ENCODE results near the gene TAL1.
"Not testable (repeated sequence)": the region's sequence is repeated elsewhere in the genome, so short reads cannot be mapped to it uniquely, and the experiment has no call there.

The TAL1 gene

GRCh38 chr1:47232187-47232874, at the start of gene TAL1:
TAL1 (minus strand) TSS chr1:47232225; CDS start chr1:47225888, 6,337 bp downstream.
- no peak for DNase-seq

GRCh38 chr1:47280142-47280541, 48.1 kb upstream of the TAL1 start:
- DNase-seq: no peak

GRCh38 chr1:47276850-47277249, 44.8 kb upstream of the TAL1 start:
- no peak for DNase-seq

- DNase-seq: not testable (repeated sequence)
Measured at GRCh38 chr1:47275811-47276210, 43.8 kb upstream of the TAL1 start.

GRCh38 chr1:47265529-47265928, 33.5 kb upstream of the TAL1 start:
- DNase-seq: not testable (repeated sequence)

DNA sequence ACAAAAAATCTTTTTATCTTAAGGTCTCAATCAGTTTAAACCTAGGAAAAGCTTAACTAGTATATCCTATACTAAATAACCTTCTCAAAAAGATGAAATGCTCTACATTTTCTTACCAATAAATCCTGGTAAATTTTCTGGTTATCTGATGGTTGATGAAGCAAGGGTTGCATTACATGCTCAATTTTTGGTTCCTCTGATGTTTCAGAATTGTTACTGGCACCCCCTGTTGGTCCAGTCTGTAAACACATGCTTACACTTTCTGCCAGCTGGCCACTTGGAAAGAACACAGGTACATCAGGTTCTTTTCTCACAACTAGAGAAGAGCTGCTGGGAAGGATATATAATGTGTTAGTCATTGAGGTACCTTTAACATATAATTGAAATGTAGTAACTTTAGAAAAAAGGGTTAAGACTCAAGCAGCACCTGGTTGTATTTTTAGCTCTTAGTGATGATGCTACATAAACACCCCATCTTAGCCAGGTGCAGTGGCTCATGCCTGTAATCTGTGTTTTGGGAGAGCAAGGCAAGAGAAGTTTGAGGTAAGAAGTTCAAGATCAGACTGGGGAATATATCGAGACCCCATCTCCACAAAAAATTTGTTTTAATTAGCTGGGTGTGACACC, 30.9 kb upstream of the TAL1 start:
- no peak for DNase-seq

GRCh38 chr1:47257224-47257623, 25.2 kb upstream of the TAL1 start:
- no peak for DNase-seq

DNA sequence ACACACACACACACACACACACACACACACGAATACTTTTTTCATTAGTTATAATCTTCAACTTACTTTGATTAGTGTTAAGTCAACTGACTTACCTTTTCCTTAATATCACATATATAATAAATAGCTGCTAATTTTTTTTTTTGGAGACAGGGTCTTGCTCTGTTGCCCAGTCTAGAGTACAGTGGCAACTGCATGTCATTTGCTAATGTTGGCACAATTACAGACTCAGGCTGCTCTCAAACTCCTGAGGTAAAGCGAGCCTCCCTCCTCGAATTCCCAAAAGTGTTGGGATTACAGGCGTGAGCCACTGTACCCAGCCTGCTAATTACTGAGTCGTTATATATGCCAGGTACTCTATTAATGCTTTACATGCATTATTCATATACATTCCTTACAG, 20.8 kb upstream of the TAL1 start:
- DNase-seq: no peak

- DNase-seq: no peak
Measured at GRCh38 chr1:47252369-47252768, 20.3 kb upstream of the TAL1 start.

- no peak for DNase-seq
Measured at GRCh38 chr1:47249755-47250154, 17.7 kb upstream of the TAL1 start.

DNA sequence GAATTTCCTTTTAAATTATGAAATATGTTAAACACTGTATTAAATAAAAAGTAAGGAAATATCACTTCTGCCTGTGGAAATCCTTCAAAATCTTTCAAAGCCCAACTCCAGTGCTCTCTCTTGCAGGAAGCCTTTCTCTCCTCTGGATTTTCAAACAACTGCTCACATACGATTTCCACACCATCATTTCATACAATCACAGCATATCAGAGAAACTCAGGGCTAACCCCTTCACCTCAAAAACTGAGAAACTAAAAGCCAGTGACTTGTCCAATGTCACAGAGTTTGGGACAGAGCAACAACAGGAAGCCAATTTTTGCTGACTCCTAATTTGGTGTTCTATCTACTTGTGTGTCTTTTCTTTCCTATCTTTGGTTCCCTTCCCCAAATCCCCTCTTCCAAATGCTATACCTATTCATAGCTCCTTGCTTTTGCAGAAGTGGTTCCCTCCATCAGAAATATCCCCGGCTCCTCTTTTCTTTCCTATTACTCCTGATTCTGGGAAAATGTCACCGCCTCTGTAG, 12.4 kb upstream of the TAL1 start:
- no peak for DNase-seq

DNA sequence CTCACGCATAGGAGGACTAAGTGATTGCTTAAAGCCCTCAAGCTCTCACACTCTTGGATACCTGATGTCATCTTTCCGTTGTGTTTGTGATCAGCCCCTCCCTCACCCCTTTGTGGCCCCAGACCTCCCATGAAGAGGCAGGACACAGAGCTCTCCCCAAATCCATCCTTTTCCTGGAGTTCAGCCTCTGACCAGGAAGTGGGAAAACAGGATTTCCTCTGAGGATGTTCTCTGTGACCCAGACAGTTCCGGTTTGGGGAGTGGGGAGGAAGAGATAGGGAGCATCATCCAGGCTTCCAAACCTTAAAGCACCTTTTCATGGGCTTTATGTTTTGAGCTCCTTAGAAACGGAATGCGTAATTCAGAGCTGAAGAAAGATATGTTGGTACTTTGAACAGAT, 11.9 kb upstream of the TAL1 start:
- DNase-seq: no peak

- no peak for DNase-seq
Measured at GRCh38 chr1:47241114-47242113, 9.4 kb upstream of the TAL1 start.

- DNase-seq: no peak
Measured at GRCh38 chr1:47238935-47239592, 7.0 kb upstream of the TAL1 start.

GRCh38 chr1:47235806-47236205, 3.8 kb upstream of the TAL1 start:
- no peak for DNase-seq

DNA sequence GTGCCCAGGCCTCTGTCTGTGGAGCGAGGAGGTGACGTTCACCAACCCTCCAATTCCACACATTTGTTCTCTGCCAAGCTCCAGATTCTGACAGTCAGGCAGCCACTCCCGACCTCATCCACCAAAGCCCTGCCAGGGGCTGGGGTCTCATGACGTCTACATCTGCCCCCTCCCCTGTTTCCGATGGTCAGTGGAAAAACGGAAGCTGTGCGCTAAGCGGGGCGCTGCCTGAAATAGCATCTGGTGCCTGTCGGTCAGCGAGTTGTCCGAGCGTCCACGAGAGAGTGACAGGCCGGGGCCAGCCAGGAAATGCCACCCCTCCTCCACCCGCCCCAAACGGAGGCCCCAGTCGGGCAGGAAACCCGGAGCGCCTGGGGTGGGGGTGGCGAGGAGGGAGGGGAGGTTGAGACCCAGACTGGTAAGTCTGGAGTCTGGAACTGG, 3.2 kb upstream of the TAL1 start:
- no peak for DNase-seq

DNA sequence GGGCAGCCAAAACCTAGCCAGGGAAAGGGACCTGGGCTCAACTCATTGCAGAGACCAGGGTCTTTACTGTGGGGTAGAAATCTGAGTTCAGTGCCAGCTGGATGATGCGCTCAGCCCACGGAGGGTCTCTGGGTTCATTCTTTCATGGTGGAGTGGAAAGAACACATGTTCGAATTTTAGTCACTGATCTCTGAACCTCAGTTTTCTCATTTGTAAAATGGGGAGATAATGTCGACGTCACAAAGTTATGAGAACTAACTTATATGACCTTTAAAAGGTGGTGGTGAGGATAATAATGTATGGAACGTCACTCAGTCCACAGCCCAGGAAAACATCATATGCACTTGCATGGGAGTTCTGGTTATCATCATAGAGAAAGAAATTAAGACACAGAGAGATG, 1.2 kb upstream of the TAL1 start:
- no peak for DNase-seq

DNA sequence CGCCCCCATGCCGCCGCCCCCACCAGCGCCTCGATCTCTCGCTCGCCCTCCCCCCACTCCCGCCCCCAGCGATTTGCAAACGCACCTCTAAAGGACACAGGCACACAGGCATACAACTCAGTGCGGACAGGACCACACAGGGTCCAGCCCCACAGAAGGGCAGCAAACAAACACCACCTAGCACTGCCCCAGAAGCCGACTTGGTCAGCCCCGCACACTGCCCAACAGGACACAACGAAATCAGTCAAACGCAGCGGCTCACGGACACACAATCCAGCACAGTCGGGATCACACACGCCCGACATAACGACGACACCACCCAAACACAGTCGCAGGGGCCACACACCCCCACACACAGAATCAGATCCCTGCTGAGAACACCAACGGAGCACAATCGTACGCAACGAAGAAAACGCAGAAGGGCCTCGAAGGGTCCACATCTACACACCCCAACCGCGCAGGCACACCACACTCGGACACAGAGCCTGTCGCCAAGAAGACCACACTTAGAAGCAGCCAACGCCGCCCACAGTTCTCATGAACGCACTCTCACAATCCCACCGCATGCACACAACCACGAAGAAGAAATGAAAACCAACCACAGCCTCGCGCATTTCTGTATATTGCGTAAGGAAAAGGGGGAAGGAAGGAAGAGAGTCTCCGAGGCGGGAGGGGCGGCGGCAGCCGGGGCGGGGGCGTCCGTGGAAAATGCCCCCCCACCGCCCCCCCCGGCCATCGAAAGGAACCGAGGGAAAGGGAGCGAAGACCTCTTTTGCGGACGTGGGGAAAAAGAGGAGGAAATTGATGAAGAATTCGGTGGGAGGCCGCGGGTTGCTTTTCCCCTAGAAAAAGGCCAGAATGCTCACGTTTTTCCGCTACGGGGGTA, 481 bp downstream of the TAL1 start:
- DNase-seq: peak; percentile 65

DNA sequence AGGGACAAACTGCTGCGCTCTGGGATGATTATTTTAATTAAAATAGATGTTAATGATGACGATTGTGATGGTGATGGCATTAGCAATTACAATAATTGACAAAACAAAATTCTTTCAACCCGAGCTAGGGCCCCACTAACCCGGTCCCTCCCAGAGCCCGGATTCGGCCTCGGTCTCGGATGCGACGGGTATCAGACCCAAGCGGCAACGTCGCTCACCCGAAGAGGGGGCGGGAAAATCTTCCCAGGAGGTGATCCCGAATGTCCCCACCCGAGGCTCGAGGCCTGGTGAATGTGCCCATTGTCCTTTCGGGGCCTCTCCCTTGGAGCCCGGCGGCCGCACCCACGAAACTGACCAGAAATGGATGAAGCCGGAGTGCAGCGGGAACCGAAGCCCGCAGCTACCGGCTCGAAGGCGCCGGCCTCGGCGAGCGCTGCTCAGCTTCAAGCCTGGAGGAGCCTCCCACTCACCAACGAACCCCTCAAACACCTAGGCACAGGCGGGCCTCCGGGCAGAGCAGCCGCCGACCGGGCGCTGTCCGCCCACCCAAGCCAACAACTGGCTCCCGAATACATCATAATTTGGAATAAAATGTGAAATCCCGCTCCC, 1.2 kb downstream of the TAL1 start:
- DNase-seq: no peak

DNA sequence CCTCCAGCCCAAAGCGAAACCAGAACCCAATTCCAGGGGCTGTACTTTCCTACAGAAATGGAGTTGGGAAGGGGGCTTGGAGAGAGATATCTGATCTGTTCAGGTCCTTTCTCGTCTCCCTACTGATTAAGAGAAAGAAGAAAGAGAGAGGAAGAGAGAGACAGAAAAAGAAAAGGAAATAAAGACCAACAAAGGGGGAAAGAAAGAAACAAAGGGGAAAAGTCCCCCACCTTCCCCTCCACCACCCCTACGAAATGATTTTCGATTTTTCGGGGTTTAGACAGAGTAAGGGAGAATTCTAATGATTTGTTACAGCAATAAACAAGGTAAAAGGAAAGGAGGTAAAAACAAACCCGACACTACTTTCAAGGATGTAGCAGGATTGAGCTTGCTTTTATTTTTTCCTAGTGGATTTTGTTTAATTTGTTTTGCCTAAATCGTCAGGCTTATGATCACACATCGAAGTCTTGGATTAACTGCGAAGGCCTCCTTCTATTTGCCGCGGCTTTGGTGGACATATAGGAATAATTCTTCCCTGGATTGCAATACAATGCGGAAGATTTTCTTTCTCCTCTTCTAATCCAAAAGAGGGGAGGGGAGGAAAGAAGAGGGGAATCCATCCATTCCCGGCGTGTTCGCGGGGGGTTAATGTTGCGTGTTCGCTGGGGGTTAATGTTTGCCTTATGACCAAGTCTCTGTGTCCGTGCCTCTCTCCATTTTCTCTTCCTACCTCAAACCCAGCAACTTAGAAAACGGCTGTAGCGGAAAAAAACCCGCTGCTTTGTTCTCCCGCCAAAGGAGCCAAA, 1.9 kb downstream of the TAL1 start:
- no peak for DNase-seq

Data from NCI-H526 treated with DMSO at 0.1 percent for 48 hours (cell line).